ENCODE results near the gene ENTPD3. TPM values are rescaled to one million over a fixed set of nuclear protein-coding genes. Genes with fewer than 3 reads are reported as not detected.

The ENTPD3 gene
- total RNA-seq, 1 experiment from 2014 or later, result not detected

DNA sequence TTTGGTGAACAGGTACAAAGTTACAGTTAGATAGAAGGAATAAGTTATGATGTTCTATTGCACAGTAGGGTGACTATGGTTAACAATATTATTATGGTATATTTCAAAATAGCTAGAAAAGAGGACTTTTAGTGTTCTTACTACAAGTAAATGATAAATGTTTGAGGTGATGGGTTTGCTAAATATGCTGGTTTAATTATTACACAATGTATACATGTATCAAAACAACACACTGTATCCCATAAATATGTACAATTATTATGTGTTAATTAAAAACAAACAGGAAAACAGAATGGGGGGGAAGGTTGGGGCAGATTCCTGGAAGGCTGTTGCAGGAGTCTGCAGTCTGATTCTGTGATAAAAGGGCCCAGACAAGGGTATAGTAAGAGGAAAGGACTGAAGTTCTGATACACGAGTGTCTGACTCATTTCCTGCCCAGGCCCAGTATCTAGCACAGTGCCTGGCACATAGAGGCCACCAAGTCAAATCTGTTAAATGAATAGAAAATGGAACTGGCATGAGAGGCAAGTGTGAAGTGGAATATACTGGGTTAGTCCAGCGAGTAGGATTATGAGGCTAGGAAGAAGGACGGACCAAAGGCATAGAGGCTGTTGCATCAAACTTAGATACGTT, 7.2 kb upstream of the ENTPD3 start:
- Histone ChIP-seq H3K79me1 (ENCODE audit: insufficient read depth, low read depth, low read length, poor library complexity, severe bottlenecking) (no peaks in the 10 kb centered on the region), H3K4me2 (ENCODE audit: insufficient read depth, insufficient read length, low read length) (no peak overlapping the region), H2BK12ac (ENCODE audit: insufficient read length, low read depth, low read length) (no peak overlapping the region), H4K5ac (ENCODE audit: insufficient read length, low read depth, low read length) (no peak overlapping the region), H3K23ac (ENCODE audit: insufficient read length, low read depth, low read length) (no peak overlapping the region), H3K9ac (ENCODE audit: extremely low read depth, insufficient read length, low read length) (no peak overlapping the region), H4K8ac (replicated peaks; ENCODE audit: insufficient read length, low read depth, low read length) (no peak overlapping the region), H3K4me1 (ENCODE audit: insufficient read depth, low read length) (no peaks in the 10 kb centered on the region), H4K91ac (ENCODE audit: insufficient read length, low read depth, low read length) (no peak overlapping the region), H3K14ac (ENCODE audit: insufficient read depth, low read length) (no peak overlapping the region), H2AK5ac (ENCODE audit: insufficient read length, low read length) (no peak overlapping the region), H2BK120ac (ENCODE audit: low read depth, low read length, poor library complexity, severe bottlenecking) (no peak overlapping the region), H3K56ac (ENCODE audit: insufficient read length, low read depth, low read length) (no peak overlapping the region), H3K18ac (ENCODE audit: insufficient read length, low read depth, low read length) (no peak overlapping the region), H3K4ac (ENCODE audit: low read depth, low read length) (no peak overlapping the region), H4K20me1 (ENCODE audit: control insufficient read depth, insufficient read depth, insufficient read length) (no peaks in the 10 kb centered on the region), H3K79me2 (ENCODE audit: insufficient read depth, low read length) (no peaks in the 10 kb centered on the region), H3K27ac (ENCODE audit: insufficient read length, low read depth, low read length) (no peak overlapping the region), H3K27me3 (ENCODE audit: insufficient read depth, low read length) (no peaks in the 10 kb centered on the region), H2AFZ (ENCODE audit: low read length) (no peak overlapping the region), H3K23me2 (ENCODE audit: insufficient read length, low read depth, low read length, poor library complexity, severe bottlenecking) (no peaks in the 10 kb centered on the region), H2BK5ac (ENCODE audit: insufficient read length, low read length) (no peak overlapping the region), H3T11ph (ENCODE audit: low read length) (no peak overlapping the region), H2BK20ac (ENCODE audit: low read depth, low read length, poor library complexity, severe bottlenecking) (no peak overlapping the region), H2BK15ac (ENCODE audit: low read depth, low read length) (no peak overlapping the region), H3K9me3 (ENCODE audit: control insufficient read depth, low read depth, low read length) (no peaks in the 10 kb centered on the region)
- Mint-ChIP-seq H3K4me3 (no peak overlapping the region), H3K27me3 (ENCODE audit: low read depth) (peaks cover 11% of the 10 kb centered on the region), H3K36me3 (ENCODE audit: insufficient read depth in 1 of 3, low read depth in 3 of 3) (no peaks in the 10 kb centered on the region), H3K9me3 (peaks cover 0 to 3% of the 10 kb centered on the region in 2 experiments; a peak in 2 of 5 replicates), H3K4me1 (no peaks in the 10 kb centered on the region), H3K27ac (no peak overlapping the region)
- DNase-seq, result no peak
- WGBS (ENCODE audit: extremely low coverage, insufficient read length, low lambda C conversion rate), result no CpG with 5 or more reads among the region's 4 CpGs
- TF ChIP-seq, protein P1, sequence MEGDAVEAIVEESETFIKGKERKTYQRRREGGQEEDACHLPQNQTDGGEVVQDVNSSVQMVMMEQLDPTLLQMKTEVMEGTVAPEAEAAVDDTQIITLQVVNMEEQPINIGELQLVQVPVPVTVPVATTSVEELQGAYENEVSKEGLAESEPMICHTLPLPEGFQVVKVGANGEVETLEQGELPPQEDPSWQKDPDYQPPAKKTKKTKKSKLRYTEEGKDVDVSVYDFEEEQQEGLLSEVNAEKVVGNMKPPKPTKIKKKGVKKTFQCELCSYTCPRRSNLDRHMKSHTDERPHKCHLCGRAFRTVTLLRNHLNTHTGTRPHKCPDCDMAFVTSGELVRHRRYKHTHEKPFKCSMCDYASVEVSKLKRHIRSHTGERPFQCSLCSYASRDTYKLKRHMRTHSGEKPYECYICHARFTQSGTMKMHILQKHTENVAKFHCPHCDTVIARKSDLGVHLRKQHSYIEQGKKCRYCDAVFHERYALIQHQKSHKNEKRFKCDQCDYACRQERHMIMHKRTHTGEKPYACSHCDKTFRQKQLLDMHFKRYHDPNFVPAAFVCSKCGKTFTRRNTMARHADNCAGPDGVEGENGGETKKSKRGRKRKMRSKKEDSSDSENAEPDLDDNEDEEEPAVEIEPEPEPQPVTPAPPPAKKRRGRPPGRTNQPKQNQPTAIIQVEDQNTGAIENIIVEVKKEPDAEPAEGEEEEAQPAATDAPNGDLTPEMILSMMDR (conservative IDR thresholded peaks at IDR 0.05), result no peak

Data from H9 (cell line).